PC-9 (cell line): ENCODE data around the gene CACNA1H. TPM values are rescaled to one million over a fixed set of nuclear protein-coding genes. Genes with fewer than 3 reads are reported as not detected.
"Not testable (repeated sequence)": the region's sequence is repeated elsewhere in the genome, so short reads cannot be mapped to it uniquely, and the experiment has no call there.

ENCODE experiments used
- BruUV-seq: library from RNA; stranded (reverse); fragments of 400-500 nt; replicated peaks from 2 replicates; lab custom pipeline; 2021; lab: Mats Ljungman, UMichigan
- CTCF ChIA-PET: fragments of 300-600 bp; sonication (Branson Sonifier 250); formaldehyde crosslinking; loops from one replicate; lab custom pipeline; 2022; ENCODE audit warnings: antibody characterized with exemption; lab: Charles Lee
- POLR2A ChIA-PET: fragments of 300-600 bp; sonication (Branson Sonifier 250); formaldehyde crosslinking; loops from one replicate; lab custom pipeline; 2022; ENCODE audit warnings: antibody characterized with exemption; ENCODE audit not compliant: unreplicated experiment; lab: Charles Lee
- DNase-seq, 2 experiments: peaks; one replicate each; pipeline versions ENCODE4 v3.0.0 to v3.0.0-alpha.2; 2015 to 2022; ENCODE audit warnings: mixed read lengths in 1 of 2
- H2AFZ ChIP-seq: fragments of 200-600 bp; sonication (generic); 2 replicates; pipeline ENCODE4 v1.8.1; 2017; ENCODE audit warnings: antibody characterized with exemption
- H3F3A ChIP-seq: fragments of 200-600 bp; sonication (generic); 2 replicates; pipeline ENCODE4 v1.8.1; 2017; ENCODE audit warnings: antibody characterized with exemption, mild to moderate bottlenecking, low read depth; ENCODE audit not compliant: insufficient read depth
- H3K27ac ChIP-seq: fragments of 200-600 bp; sonication (generic); 2 replicates; pipeline ENCODE4 v1.6.1; 2016; ENCODE audit warnings: mixed run types
- H3K27me3 ChIP-seq: fragments of 200-600 bp; sonication (generic); 2 replicates; pipeline ENCODE4 v1.6.1; 2016; ENCODE audit warnings: low read depth, mixed run types; ENCODE audit not compliant: insufficient read depth
- H3K36me3 ChIP-seq: fragments of 200-600 bp; sonication (generic); 2 replicates; pipeline ENCODE4 v1.6.1; 2016; ENCODE audit warnings: low read depth, mixed run types
- H3K4me1 ChIP-seq: fragments of 200-600 bp; sonication (generic); replicated peaks from 2 replicates; pipeline ENCODE4 v1.6.1; 2016; ENCODE audit warnings: mixed run types; ENCODE audit not compliant: insufficient read depth
- H3K4me2 ChIP-seq: fragments of 200-600 bp; sonication (generic); 2 replicates; pipeline ENCODE4 v1.6.1; 2017; ENCODE audit warnings: mixed run types
- H3K4me3 ChIP-seq: fragments of 200-600 bp; sonication (generic); 2 replicates; pipeline ENCODE4 v1.6.1; 2016; ENCODE audit warnings: mixed run types
- H3K79me2 ChIP-seq: fragments of 200-600 bp; sonication (generic); 2 replicates; pipeline ENCODE4 v1.6.1; 2017; ENCODE audit warnings: low read depth, mixed run types
- H3K9me2 ChIP-seq: fragments of 200-600 bp; sonication (generic); 2 replicates; pipeline ENCODE4 v1.8.1; 2017; ENCODE audit warnings: mild to moderate bottlenecking; ENCODE audit not compliant: insufficient read depth
- H3K9me3 ChIP-seq: fragments of 200-600 bp; sonication (generic); 2 replicates; pipeline ENCODE4 v1.8.1; 2016; ENCODE audit warnings: low read depth; ENCODE audit not compliant: insufficient read depth
- H4K20me1 ChIP-seq: fragments of 200-600 bp; sonication (generic); 2 replicates; pipeline ENCODE4 v1.8.1; 2017; ENCODE audit not compliant: insufficient read depth
- CTCF ChIP-seq: fragments of 200-600 bp; sonication (generic); conservative IDR thresholded peaks from 2 replicates; pipeline ENCODE4 v1.6.1; 2017; ENCODE audit warnings: mixed run types, antibody characterized with exemption, mild to moderate bottlenecking, moderate library complexity
- EZH2 ChIP-seq: fragments of 200-600 bp; sonication (generic); IDR thresholded peaks from 2 replicates; pipeline ENCODE4 v1.8.0; 2017; ENCODE audit warnings: antibody characterized with exemption, low read depth
- intact Hi-C: fragments of 100-400 bp; cut with micrococcal nuclease; formaldehyde crosslinking; loops from one replicate; pipeline ENCODE4 v1.10.0; 2022; ENCODE audit not compliant: unreplicated experiment
- total RNA-seq: library from RNA; stranded (reverse); gene quantifications from 2 replicates; pipeline ENCODE4 v1.2.3, GENCODE V29; 2021

The CACNA1H gene
- total RNA-seq, 1 experiment from 2014 or later = not detected

GRCh38 chr16:1188432-1189189 is 35.7 kb downstream of the CACNA1H start:
- DNase-seq = peak in 1 of 2 experiments; percentile 60
- H3K79me2 ChIP-seq = no peaks in the 10 kb centered on the region
- no peak overlapping the region for H2AFZ ChIP-seq
- no peak overlapping the region for H3K4me3 ChIP-seq
- H3K4me2 ChIP-seq = no peak overlapping the region
- no peaks in the 10 kb centered on the region for H3K4me1 ChIP-seq
- CTCF ChIA-PET = no interaction called here
- POLR2A ChIA-PET = interaction anchor here (0.6 kb wide), 1 partner anchor 448 kb away, joined by 3 read pairs; the partner anchor contains the start of gene CIAO3
- BruUV-seq = no TSS peak
- no peak overlapping the region for H3K27ac ChIP-seq
- 0 out of 2 replicates have a peak, but pooled peaks cover 3% of the 10 kb centered on the region for H4K20me1 ChIP-seq
- peaks cover 25% of the 10 kb centered on the region; the same call in 1 of the 2 replicates for H3K27me3 ChIP-seq
- no peaks in the 10 kb centered on the region for H3K9me3 ChIP-seq
- intact Hi-C loops = no loop called here
- no peak for TF ChIP-seq CTCF
- no peak for TF ChIP-seq EZH2
- H3K36me3 ChIP-seq = no peaks in the 10 kb centered on the region
- H3F3A ChIP-seq = no peaks in the 10 kb centered on the region
- H3K9me2 ChIP-seq = no peaks in the 10 kb centered on the region

- H3K9me3 ChIP-seq = no peaks in the 10 kb centered on the region
- peaks cover 18% of the 10 kb centered on the region; the same call in 1 of the 2 replicates for H3K27me3 ChIP-seq
- H3K27ac ChIP-seq = no peak overlapping the region
- no peak for DNase-seq
- no peaks in the 10 kb centered on the region for H3K4me1 ChIP-seq
- H3K4me2 ChIP-seq = no peak overlapping the region
- TF ChIP-seq CTCF = no peak
- no peak for TF ChIP-seq EZH2
- POLR2A ChIA-PET = interaction anchor here (0.6 kb wide), 1 partner anchor 448 kb away, joined by 3 read pairs; the partner anchor contains the start of gene CIAO3
- no peak overlapping the region for H2AFZ ChIP-seq
- H3K79me2 ChIP-seq = no peaks in the 10 kb centered on the region
- no peaks in the 10 kb centered on the region for H3F3A ChIP-seq
- intact Hi-C loops = no loop called here
- no peaks in the 10 kb centered on the region for H3K9me2 ChIP-seq
- no TSS peak for BruUV-seq
- no peak overlapping the region for H3K4me3 ChIP-seq
- H3K36me3 ChIP-seq = no peaks in the 10 kb centered on the region
- H4K20me1 ChIP-seq = 0 out of 2 replicates have a peak, but pooled peaks cover 3% of the 10 kb centered on the region
- CTCF ChIA-PET = interaction anchor here (0.6 kb wide), 1 partner anchor 14 kb away, joined by 7 read pairs; no protein-coding TSS in a partner anchor
Observed at GRCh38 chr16:1189455-1189854, 36.5 kb downstream of the CACNA1H start.

- POLR2A ChIA-PET, H4K20me1 ChIP-seq, H3K9me3 ChIP-seq, CTCF ChIA-PET, H3K4me1 ChIP-seq, intact Hi-C loops, H3K9me2 ChIP-seq, H3K79me2 ChIP-seq, H3K27ac ChIP-seq, H3K36me3 ChIP-seq, H3K4me2 ChIP-seq, DNase-seq, H3F3A ChIP-seq, BruUV-seq, H2AFZ ChIP-seq, H3K4me3 ChIP-seq: not testable (repeated sequence)
- peaks cover 11% of the 10 kb centered on the region; the same call in 1 of the 2 replicates for H3K27me3 ChIP-seq
Observed at GRCh38 chr16:1190789-1191188, 37.9 kb downstream of the CACNA1H start.
